Osteocyte (in vitro differentiated cells): ENCODE results near the gene R3HDM4. TPM values are rescaled to one million over a fixed set of nuclear protein-coding genes. Genes with fewer than 3 reads are reported as not detected.

Experiments used
- DNase-seq: peaks from one replicate; pipeline ENCODE4 v3.0.0; 2021; ENCODE audit warnings: mixed read lengths; ENCODE audit not compliant: unreplicated experiment; ENCODE audit errors: extremely low spot score
- H3K27ac Mint-ChIP-seq: one replicate; pipeline ENCODE4 v1.8.0; 2021; ENCODE audit warnings: mild to moderate bottlenecking, mixed read lengths; ENCODE audit not compliant: unreplicated experiment
- H3K27me3 Mint-ChIP-seq: one replicate; pipeline ENCODE4 v1.8.0; 2021; ENCODE audit warnings: mixed read lengths; ENCODE audit not compliant: unreplicated experiment
- H3K36me3 Mint-ChIP-seq: one replicate; pipeline ENCODE4 v1.8.0; 2021; ENCODE audit warnings: mixed read lengths; ENCODE audit not compliant: unreplicated experiment
- H3K4me1 Mint-ChIP-seq: one replicate; pipeline ENCODE4 v1.8.0; 2021; ENCODE audit warnings: mixed read lengths; ENCODE audit not compliant: unreplicated experiment
- H3K4me3 Mint-ChIP-seq: one replicate; pipeline ENCODE4 v1.8.0; 2021; ENCODE audit warnings: mild to moderate bottlenecking, moderate library complexity, mixed read lengths; ENCODE audit not compliant: unreplicated experiment
- H3K9me3 Mint-ChIP-seq: one replicate; pipeline ENCODE4 v1.8.0; 2021; ENCODE audit warnings: mixed read lengths; ENCODE audit not compliant: unreplicated experiment
- CTCF ChIP-seq: fragments of 200-600 bp; sonication (generic); IDR thresholded peaks from 2 replicates; pipeline ENCODE4 v1.5.0; 2021; ENCODE audit warnings: antibody characterized with exemption, mild to moderate bottlenecking, moderate library complexity
- total RNA-seq: library from RNA; stranded (reverse); gene quantifications from 2 replicates; pipeline ENCODE4 v1.2.1, GENCODE V29; 2021

The R3HDM4 gene
- total RNA-seq, 1 donor from 2014 or later = 63.5 TPM

GRCh38 chr19:916645-917322 lies 3.8 kb upstream of the R3HDM4 start:
- H3K9me3 Mint-ChIP-seq = no peaks in the 10 kb centered on the region
- no peak overlapping the region for H3K4me3 Mint-ChIP-seq

GRCh38 chr19:912181-913079 lies 589 bp downstream of the R3HDM4 start:
- H3K36me3 Mint-ChIP-seq = no peaks in the 10 kb centered on the region
- TF ChIP-seq CTCF = no peak
- peak overlapping the region; percentile 64 for H3K27ac Mint-ChIP-seq
- no peaks in the 10 kb centered on the region for H3K27me3 Mint-ChIP-seq
- no peak for DNase-seq
- no peaks in the 10 kb centered on the region for H3K9me3 Mint-ChIP-seq
- H3K4me1 Mint-ChIP-seq = peaks cover 10% of the 10 kb centered on the region
- H3K4me3 Mint-ChIP-seq = peak overlapping the region; percentile 75

More at GRCh38 chr19:916645-917322, 3.8 kb upstream of the R3HDM4 start:
- no peak for DNase-seq
- H3K27me3 Mint-ChIP-seq = peaks cover 10% of the 10 kb centered on the region
- no peaks in the 10 kb centered on the region for H3K36me3 Mint-ChIP-seq
- peaks cover 11% of the 10 kb centered on the region for H3K4me1 Mint-ChIP-seq
- TF ChIP-seq CTCF = no peak
- no peak overlapping the region for H3K27ac Mint-ChIP-seq

GRCh38 chr19:911197-912033 lies 1.6 kb downstream of the R3HDM4 start:
- Mint-ChIP-seq H3K4me3 (peak overlapping the region; percentile 60), H3K4me1 (peaks cover 10% of the 10 kb centered on the region), H3K9me3 (no peaks in the 10 kb centered on the region), H3K27me3 (no peaks in the 10 kb centered on the region), H3K36me3 (no peaks in the 10 kb centered on the region), H3K27ac (peak overlapping the region; percentile 41)
- TF ChIP-seq CTCF = no peak
- DNase-seq = no peak

- DNase-seq = no peak
- Mint-ChIP-seq H3K27me3 (no peaks in the 10 kb centered on the region), H3K9me3 (no peaks in the 10 kb centered on the region), H3K36me3 (peaks cover 8% of the 10 kb centered on the region), H3K27ac (no peak overlapping the region), H3K4me1 (peaks cover 16% of the 10 kb centered on the region), H3K4me3 (no peak overlapping the region)
- TF ChIP-seq CTCF = no peak
Observed at GRCh38 chr19:907183-907853, 5.7 kb downstream of the R3HDM4 start.
